ENCODE measurements around the gene PCBP3.

- TF ChIP-seq GATA2 (IDR thresholded peaks at IDR 0.05; ENCODE audit: low read depth, low read length) (no peak), GATA3 (IDR thresholded peaks at IDR 0.05; ENCODE audit: low read depth, low read length) (no peak)
Observed at GRCh38 chr21:45889256-45889655, 245.7 kb downstream of the PCBP3 start.
